ENCODE data around the gene SLC39A6.

SLC39A6 gene

GRCh38 chr18:36153203-36153602, 24.1 kb upstream of the SLC39A6 start:
- H3K4me2 ChIP-seq (ENCODE audit: low read depth, low read length, poor library complexity, severe bottlenecking), result no peak overlapping the region
- no peaks in the 10 kb centered on the region for H3K79me2 ChIP-seq (ENCODE audit: insufficient read depth, low read length)
- TF ChIP-seq CTCF (conservative IDR thresholded peaks at IDR 0.05; ENCODE audit: low read length) (no peak), EZH2phosphoT487 (IDR thresholded peaks at IDR 0.05; ENCODE audit: borderline replicate concordance) (no peak)
- H3K36me3 ChIP-seq (ENCODE audit: insufficient read depth, low read length), result peaks cover 85% of the 10 kb centered on the region; the same call in 1 of the 2 replicates
- H2AFZ ChIP-seq (ENCODE audit: low read length), result no peak overlapping the region
- no peaks in the 10 kb centered on the region for H3K27me3 ChIP-seq (ENCODE audit: insufficient read depth, low read length, poor library complexity, severe bottlenecking)
- no peak overlapping the region for H3K9ac ChIP-seq (ENCODE audit: low read depth, low read length, poor library complexity, severe bottlenecking)
- H3K4me3 ChIP-seq (ENCODE audit: low read length, poor library complexity, severe bottlenecking), result no peak overlapping the region
- no peaks in the 10 kb centered on the region for H3K4me1 ChIP-seq (ENCODE audit: insufficient read depth, low read length, poor library complexity, severe bottlenecking)
- H3F3A ChIP-seq (ENCODE audit: low read depth), result no peaks in the 10 kb centered on the region
- no peaks in the 10 kb centered on the region for H3K9me3 ChIP-seq (ENCODE audit: insufficient read depth, low read depth, low read length)
- no peaks in the 10 kb centered on the region for H3K9me2 ChIP-seq (replicated peaks; ENCODE audit: low read depth, low read length)
- H4K20me1 ChIP-seq (ENCODE audit: insufficient read depth, low read length, poor library complexity, severe bottlenecking), result no peaks in the 10 kb centered on the region

- TF ChIP-seq CTCF (conservative IDR thresholded peaks at IDR 0.05; ENCODE audit: low read length), result no peak
- TF ChIP-seq EZH2phosphoT487 (IDR thresholded peaks at IDR 0.05; ENCODE audit: borderline replicate concordance), result no peak
- H3K36me3 ChIP-seq (ENCODE audit: insufficient read depth, low read length), result peaks cover 84% of the 10 kb centered on the region; the same call in 1 of the 2 replicates
These were observed 23.6 kb upstream of the SLC39A6 start for GRCh38 chr18:36152781-36153180.

GRCh38 chr18:36149514-36150289, 20.6 kb upstream of the SLC39A6 start:
- TF ChIP-seq CTCF (conservative IDR thresholded peaks at IDR 0.05; ENCODE audit: low read length) (no peak), EZH2phosphoT487 (IDR thresholded peaks at IDR 0.05; ENCODE audit: borderline replicate concordance) (no peak)
- H3K79me2 ChIP-seq (ENCODE audit: insufficient read depth, low read length), result no peaks in the 10 kb centered on the region
- no peaks in the 10 kb centered on the region for H3F3A ChIP-seq (ENCODE audit: low read depth)
- no peaks in the 10 kb centered on the region for H3K9me2 ChIP-seq (replicated peaks; ENCODE audit: low read depth, low read length)
- H3K27me3 ChIP-seq (ENCODE audit: insufficient read depth, low read length, poor library complexity, severe bottlenecking), result no peaks in the 10 kb centered on the region
- no peaks in the 10 kb centered on the region for H3K4me1 ChIP-seq (ENCODE audit: insufficient read depth, low read length, poor library complexity, severe bottlenecking)
- no peaks in the 10 kb centered on the region for H4K20me1 ChIP-seq (ENCODE audit: insufficient read depth, low read length, poor library complexity, severe bottlenecking)
- H2AFZ ChIP-seq (ENCODE audit: low read length), result no peak overlapping the region
- H3K9ac ChIP-seq (ENCODE audit: low read depth, low read length, poor library complexity, severe bottlenecking), result no peak overlapping the region
- H3K4me3 ChIP-seq (ENCODE audit: low read length, poor library complexity, severe bottlenecking), result no peak overlapping the region
- no peak overlapping the region for H3K4me2 ChIP-seq (ENCODE audit: low read depth, low read length, poor library complexity, severe bottlenecking)
- H3K9me3 ChIP-seq (ENCODE audit: insufficient read depth, low read depth, low read length), result no peaks in the 10 kb centered on the region
- H3K36me3 ChIP-seq (ENCODE audit: insufficient read depth, low read length), result peaks cover 84% of the 10 kb centered on the region; the same call in 1 of the 2 replicates

More at GRCh38 chr18:36152781-36153180, 23.6 kb upstream of the SLC39A6 start:
- no peaks in the 10 kb centered on the region for H4K20me1 ChIP-seq (ENCODE audit: insufficient read depth, low read length, poor library complexity, severe bottlenecking)
- no peaks in the 10 kb centered on the region for H3K79me2 ChIP-seq (ENCODE audit: insufficient read depth, low read length)
- no peak overlapping the region for H3K4me2 ChIP-seq (ENCODE audit: low read depth, low read length, poor library complexity, severe bottlenecking)
- no peaks in the 10 kb centered on the region for H3K9me3 ChIP-seq (ENCODE audit: insufficient read depth, low read depth, low read length)
- H3K4me3 ChIP-seq (ENCODE audit: low read length, poor library complexity, severe bottlenecking), result no peak overlapping the region
- H3K9ac ChIP-seq (ENCODE audit: low read depth, low read length, poor library complexity, severe bottlenecking), result no peak overlapping the region
- H2AFZ ChIP-seq (ENCODE audit: low read length), result no peak overlapping the region
- H3K27me3 ChIP-seq (ENCODE audit: insufficient read depth, low read length, poor library complexity, severe bottlenecking), result no peaks in the 10 kb centered on the region
- H3K9me2 ChIP-seq (replicated peaks; ENCODE audit: low read depth, low read length), result no peaks in the 10 kb centered on the region
- H3F3A ChIP-seq (ENCODE audit: low read depth), result no peaks in the 10 kb centered on the region
- no peaks in the 10 kb centered on the region for H3K4me1 ChIP-seq (ENCODE audit: insufficient read depth, low read length, poor library complexity, severe bottlenecking)

All from Loucy (cell line).